ENCODE results near the gene PFDN2.

The PFDN2 gene

GRCh38 chr1:161165742-161166668 is 48.2 kb upstream of the PFDN2 start, which contains the start of gene PPOX (continued):
- TF ChIP-seq ZNF501 (tag by site-specific recombination; IDR thresholded peaks at IDR 0.05) (peak; percentile 91), REPIN1 (tag by site-specific recombination; IDR thresholded peaks at IDR 0.05; ENCODE audit: low read depth) (no peak), ZNF354C (tag by site-specific recombination; IDR thresholded peaks at IDR 0.05; ENCODE audit: borderline replicate concordance, low read depth) (no peak), ZNF677 (tag by site-specific recombination; IDR thresholded peaks at IDR 0.05) (no peak), ZBTB20 (tag by site-specific recombination; IDR thresholded peaks at IDR 0.05) (peak; percentile 60; the same call in 1 of the 2 replicates), ZNF223 (tag by site-specific recombination; IDR thresholded peaks at IDR 0.05) (no peak), ZNF18 (tag by site-specific recombination; IDR thresholded peaks at IDR 0.05) (no peak), ZNF626 (tag by site-specific recombination; IDR thresholded peaks at IDR 0.05) (no peak), ZNF426 (tag by site-specific recombination; IDR thresholded peaks at IDR 0.05) (no peak), MYNN (tag by site-specific recombination; IDR thresholded peaks at IDR 0.05; ENCODE audit: borderline replicate concordance) (no peak), ZNF843 (tag by site-specific recombination; IDR thresholded peaks at IDR 0.05) (no peak; the same call in 1 of the 2 replicates), ZNF324 (tag by site-specific recombination; IDR thresholded peaks at IDR 0.05) (no peak), ZNF133 (tag by site-specific recombination; IDR thresholded peaks at IDR 0.05) (no peak), ZNF776 (tag by site-specific recombination; IDR thresholded peaks at IDR 0.05; ENCODE audit: borderline replicate concordance) (no peak), ZBTB6 (tag by site-specific recombination; IDR thresholded peaks at IDR 0.05) (peak; percentile 74; the same call in 1 of the 2 replicates), ZBTB26 (tag by site-specific recombination; optimal IDR thresholded peaks at IDR 0.05) (peak; percentile 72), ZNF248 (tag by site-specific recombination; IDR thresholded peaks at IDR 0.05) (no peak), ZNF791 (tag by site-specific recombination; IDR thresholded peaks at IDR 0.05) (no peak), ZNF221 (tag by site-specific recombination; IDR thresholded peaks at IDR 0.05; ENCODE audit: borderline replicate concordance) (no peak), ZNF148 (tag by site-specific recombination; IDR thresholded peaks at IDR 0.05; ENCODE audit: borderline replicate concordance) (no peak), ZNF654 (tag by site-specific recombination; IDR thresholded peaks at IDR 0.05; ENCODE audit: low read depth) (no peak), ZNF514 (tag by site-specific recombination; IDR thresholded peaks at IDR 0.05) (no peak), ZNF140 (tag by site-specific recombination; IDR thresholded peaks at IDR 0.05) (no peak), ZNF792 (tag by site-specific recombination; IDR thresholded peaks at IDR 0.05) (no peak), ZNF19 (tag by site-specific recombination; IDR thresholded peaks at IDR 0.05; ENCODE audit: low read depth) (no peak), ZBTB21 (tag by site-specific recombination; IDR thresholded peaks at IDR 0.05) (no peak), PBX3 (CRISPR knock-in tag; IDR thresholded peaks at IDR 0.05) (no peak), ZNF266 (tag by site-specific recombination; IDR thresholded peaks at IDR 0.05; ENCODE audit: low read depth) (no peak), ZSCAN18 (tag by site-specific recombination; IDR thresholded peaks at IDR 0.05) (no peak), ZNF837 (tag by site-specific recombination; IDR thresholded peaks at IDR 0.05) (no peak), ZNF521 (tag by site-specific recombination; IDR thresholded peaks at IDR 0.05) (no peak)

All from HEK293 (cell line).